GM21447 (cell line): Measurements from ENCODE around the gene KLHDC10.
"Not testable (repeated sequence)": the region's sequence is repeated elsewhere in the genome, so short reads cannot be mapped to it uniquely, and the experiment has no call there.

Experiments
- ATAC-seq: cut with Tn5 transposase; IDR thresholded peaks from one replicate; pipeline ENCODE4 v1.9.1; 2021; ENCODE audit not compliant: unreplicated experiment

The KLHDC10 gene

GRCh38 chr7:130152493-130153210, 82.3 kb downstream of the KLHDC10 start:
- no peak for ATAC-seq

DNA sequence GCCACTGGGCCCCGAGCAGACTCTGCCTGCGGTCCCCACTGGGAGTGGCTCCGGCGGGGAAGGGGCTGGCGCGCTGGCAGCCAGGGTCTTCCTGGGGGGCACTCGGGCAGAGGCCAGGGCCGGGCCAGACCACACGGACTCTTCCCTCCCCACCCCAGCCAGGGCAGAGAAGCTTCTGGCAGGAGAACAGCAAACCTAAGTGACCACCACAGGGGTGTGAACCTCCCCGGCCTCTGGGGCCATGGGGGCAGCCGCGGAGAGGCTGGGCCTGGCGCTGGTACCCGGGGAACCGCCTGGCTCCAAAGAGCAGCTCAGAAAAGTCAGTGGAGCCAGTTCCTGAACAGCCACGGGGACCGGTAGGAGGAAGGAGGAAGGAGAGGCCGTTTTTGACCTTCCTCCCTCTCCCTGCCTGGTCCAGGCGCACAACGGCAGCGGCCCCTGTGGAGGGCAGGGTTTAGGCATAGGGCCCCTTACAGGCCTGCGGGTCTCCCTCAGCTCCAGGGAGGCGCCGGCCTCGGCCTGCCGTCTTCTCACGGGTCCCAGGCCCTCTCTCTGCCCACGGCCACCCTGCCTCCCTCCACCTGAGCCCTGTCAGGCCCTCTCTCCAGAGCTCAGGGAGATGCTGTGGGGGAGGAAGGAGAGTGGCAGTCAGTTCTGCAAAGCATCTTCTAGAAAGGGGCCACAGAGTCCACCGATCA, 83.0 kb downstream of the KLHDC10 start:
- no peak for ATAC-seq

DNA sequence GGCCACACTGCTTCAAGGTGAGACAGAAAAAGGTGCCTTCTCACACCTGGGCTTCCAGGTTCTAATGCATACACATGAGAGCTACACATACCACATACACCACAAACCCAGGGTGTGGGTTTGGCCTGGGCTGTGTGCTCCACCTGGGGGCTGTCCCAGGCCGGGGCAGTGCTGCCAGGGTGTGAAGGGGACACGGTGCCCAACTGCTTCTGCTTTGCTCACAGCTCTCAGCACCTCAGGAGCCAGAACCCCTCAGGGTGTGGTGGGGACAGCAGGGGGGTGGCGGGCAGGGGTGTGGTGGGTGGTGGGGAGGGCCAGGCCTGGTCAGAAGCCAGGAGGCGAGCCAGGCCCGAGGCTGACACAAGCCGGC, 83.8 kb downstream of the KLHDC10 start:
- ATAC-seq = no peak

DNA sequence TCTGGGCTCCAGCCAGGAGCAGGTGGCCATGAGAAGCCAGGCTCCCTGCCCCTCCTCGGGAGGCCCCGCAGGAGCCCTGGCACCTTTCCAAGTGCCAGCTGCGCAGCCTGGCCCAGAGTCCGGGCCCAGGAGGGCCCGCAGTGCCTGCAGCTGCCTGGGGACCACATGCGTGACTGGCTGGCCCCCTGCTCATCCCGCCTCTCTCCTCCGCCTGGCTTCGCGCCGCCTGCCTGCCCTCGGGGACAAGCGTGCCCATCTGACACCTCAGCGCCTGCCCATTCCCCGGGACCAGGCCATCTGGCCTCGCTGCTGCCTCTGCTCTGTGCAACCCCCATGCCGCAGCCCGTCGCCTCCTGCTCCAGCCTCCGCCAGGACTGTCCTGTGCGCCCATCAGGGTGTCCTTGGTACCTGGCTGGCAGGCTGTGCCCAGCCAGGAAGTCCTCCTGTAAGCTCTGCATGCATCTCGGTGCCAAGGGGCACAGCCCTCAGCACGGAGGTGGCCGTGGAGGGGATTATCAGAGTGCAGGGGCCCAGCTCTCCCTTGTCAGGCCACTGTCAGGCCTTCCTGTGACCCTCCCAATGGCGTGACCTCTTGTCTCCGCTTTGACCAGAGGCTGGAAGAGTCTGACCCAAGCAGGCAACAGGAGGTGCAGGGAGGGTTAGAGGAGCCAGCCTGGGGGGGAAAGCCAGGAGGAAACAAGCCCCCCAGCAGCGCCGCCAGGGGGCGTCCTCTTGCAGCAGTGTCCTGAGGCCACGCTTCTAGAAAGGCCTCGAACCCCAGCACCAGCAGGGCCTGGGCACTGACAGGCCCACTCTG, 84.4 kb downstream of the KLHDC10 start:
- no peak for ATAC-seq

DNA sequence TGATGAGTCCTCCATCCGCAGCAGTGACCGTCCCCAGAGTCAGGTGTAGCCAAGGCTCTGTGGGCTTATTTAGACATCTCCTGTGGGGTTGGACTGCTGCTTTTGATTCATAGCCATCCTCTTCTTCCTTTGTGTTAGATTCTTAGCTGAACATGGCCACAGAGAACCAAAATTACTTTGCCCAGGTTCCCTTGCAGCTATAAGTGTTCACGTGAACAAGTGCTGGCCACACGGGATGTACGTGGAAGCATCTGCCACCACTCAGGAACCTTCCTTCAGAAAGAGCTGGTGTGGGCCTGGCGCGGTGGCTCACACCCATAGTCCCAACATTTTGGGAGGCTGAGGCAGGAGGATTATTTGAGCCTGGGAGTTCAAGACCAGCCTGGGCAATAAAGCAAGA, 85.8 kb downstream of the KLHDC10 start:
- no peak for ATAC-seq

DNA sequence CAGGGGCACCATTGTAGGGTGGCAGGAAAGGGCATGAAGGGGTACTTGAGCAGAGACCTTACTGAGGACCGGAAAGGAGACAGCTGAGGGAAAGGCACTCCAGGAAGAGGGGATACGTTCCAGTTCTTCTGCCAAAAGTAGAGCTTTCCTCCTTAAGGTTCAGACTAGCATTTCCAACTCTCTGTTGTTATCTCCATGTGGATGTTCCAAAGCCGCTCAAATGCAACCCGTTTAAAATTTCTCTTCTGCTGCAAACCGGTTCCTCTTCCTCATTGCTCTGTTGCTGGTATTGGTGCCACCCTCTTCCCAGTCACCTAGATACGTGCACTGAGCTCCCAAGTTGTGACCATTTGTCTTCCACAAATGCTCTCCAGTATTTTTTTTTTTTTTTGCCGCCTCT, 87.4 kb downstream of the KLHDC10 start:
- ATAC-seq = no peak

DNA sequence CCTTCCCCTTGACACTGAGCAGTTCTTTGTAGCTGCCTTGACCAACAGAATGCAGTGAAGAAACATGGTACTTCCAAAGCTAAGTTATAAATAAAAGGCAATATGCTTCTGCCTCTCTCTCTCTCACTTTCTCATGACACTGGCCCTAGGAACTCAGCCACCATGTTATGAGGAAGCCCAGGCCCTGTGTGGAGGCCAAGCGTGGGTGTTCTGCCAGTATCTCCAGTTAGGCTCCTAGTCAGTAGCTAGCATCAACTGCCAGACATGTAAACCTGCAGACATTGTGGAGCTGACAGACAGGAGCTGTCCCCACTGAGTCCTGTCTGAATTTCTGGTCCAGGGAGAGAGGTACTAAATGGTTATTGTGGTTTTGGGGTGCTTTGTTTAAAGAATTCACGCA, 89.7 kb downstream of the KLHDC10 start:
- no peak for ATAC-seq

- no peak for ATAC-seq
These were observed 90.1 kb downstream of the KLHDC10 start for GRCh38 chr7:130160455-130160854.

DNA sequence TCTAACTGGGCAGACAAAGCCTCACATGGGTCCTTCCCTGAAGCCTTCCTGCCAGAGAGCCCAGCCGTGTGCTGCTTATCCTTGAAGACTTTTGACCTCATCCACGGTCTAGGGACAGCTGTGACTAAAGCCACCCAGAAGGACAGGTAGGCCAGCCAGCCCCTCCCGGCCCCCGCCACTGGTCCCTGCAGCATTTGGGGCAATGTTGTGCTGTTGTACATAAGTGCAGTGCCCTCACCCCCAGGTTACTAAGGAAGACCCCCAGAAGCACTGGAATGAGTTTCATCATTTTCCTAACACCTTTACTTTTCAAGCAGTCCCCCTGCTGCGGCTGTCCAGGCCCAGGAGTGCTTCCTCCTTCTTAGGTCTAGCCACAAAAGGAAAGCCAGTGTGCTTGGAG, 91.9 kb downstream of the KLHDC10 start:
- no peak for ATAC-seq

- no peak for ATAC-seq
These were observed 104.1 kb downstream of the KLHDC10 start for GRCh38 chr7:130174237-130174959.

DNA sequence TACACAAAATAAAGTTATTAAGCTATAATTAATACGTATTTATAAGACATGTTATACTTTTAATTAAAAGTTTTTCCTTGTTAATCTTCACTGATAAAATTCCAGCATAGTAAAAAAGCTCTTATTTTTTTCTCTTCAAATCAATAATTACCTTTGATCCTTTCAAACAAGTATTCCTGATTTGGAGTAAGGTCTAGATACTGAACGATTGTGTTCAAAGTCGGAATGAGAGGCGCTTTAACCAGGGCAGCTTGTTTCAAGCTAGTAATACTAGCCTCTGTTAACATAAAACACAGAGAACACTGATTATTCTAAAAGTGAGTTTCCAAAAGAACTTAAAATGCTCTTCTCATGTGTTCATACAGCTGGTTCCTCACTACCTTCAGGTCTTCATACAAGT, 107.9 kb downstream of the KLHDC10 start:
- ATAC-seq = no peak

DNA sequence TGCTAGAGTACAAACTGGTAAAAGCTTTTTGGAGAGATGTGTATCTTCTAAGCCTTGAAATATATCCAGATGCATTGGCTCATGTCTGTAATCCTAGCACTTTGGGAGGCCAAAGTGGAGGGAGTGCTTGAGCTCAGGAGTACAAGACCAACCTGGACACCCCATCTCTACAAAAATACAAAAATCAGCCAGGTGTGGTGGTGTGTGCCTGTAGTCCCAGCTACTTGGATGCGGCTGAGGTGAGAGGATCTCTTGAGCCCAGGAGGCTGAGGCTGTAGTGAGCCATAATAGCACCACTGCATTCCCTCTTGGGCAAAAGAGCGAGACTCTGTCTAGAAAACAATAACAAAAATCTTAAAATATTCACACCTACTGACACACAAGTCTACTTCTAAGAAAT, 109.3 kb downstream of the KLHDC10 start:
- ATAC-seq = no peak

- ATAC-seq = no peak
These were observed 110.4 kb downstream of the KLHDC10 start for GRCh38 chr7:130180571-130181262.

DNA sequence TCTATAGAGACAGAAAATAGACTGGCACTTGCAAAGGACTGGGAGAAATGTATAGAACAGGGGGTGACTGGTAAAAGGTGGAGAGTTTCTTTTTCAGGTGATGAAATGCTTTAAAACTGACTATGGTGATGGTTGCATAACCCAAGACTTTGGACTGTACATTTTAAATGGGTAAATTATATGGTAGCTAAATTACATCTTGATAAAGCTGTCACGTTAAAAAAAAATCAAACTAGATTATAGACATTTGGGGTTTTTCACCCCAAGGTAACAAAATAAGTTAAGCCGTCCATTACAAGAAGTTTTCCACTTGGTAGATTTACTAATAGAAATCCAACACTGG, 110.9 kb downstream of the KLHDC10 start:
- ATAC-seq = no peak

- ATAC-seq = peak; percentile 81
These were observed 112.7 kb downstream of the KLHDC10 start for GRCh38 chr7:130182990-130183389.

- not testable (repeated sequence) for ATAC-seq
These were observed 114.0 kb downstream of the KLHDC10 start for GRCh38 chr7:130184349-130184748.
